A549 (cell line): Measurements from ENCODE around the gene CCDC40. TPM values are rescaled to one million over a fixed set of nuclear protein-coding genes. Genes with fewer than 3 reads are reported as not detected.

Experiments used
- ATAC-seq, 2 experiments: fragments of 200-7000 bp in 1 of 2; fragments of >200 bp in 1 of 2; cut with Nextera tagmentation in 1 of 2; cut with Tn5 transposase in 1 of 2; 3 replicates each; pipeline versions ENCODE4 v1.8.0 to v1.9.1; 2018 to 2020; ENCODE audit warnings: mild to moderate bottlenecking in 1 of 2, moderate library complexity in 1 of 2
- CTCF ChIA-PET: fragments of 300-600 bp; sonication (Branson Sonifier 250); formaldehyde crosslinking; extraction: SDS; loops from one replicate; lab custom pipeline; 2021; ENCODE audit warnings: antibody characterized with exemption, inconsistent platforms; lab: Yijun Ruan, JAX
- POLR2A ChIA-PET: fragments of 350-600 bp; formaldehyde crosslinking; extraction: SDS; loops from one replicate; lab custom pipeline; 2021; ENCODE audit warnings: antibody characterized with exemption, inconsistent platforms; lab: Yijun Ruan, JAX
- DNase-seq, 2 experiments: peaks; one replicate each; pipeline versions ENCODE4 v3.0.0 to v3.0.0-alpha.2; 2011 to 2016; ENCODE audit warnings: low read depth in 1 of 2, low spot score in 1 of 2
- FAIRE-seq: peaks from 2 replicates; lab custom pipeline; 2011; peaks lifted over from hg19 to GRCh38; lab: Jason Lieb, UNC
- H3K27ac ChIP-seq, 2 experiments: fragments of >200 bp; sonication (Bioruptor Twin); formaldehyde crosslinking; 3 replicates each; pipeline ENCODE4 v1.5.1; 2016 to 2017
- H3K4me1 ChIP-seq: fragments of >200 bp; sonication (Bioruptor Twin); formaldehyde crosslinking; 3 replicates; pipeline ENCODE4 v1.6.1; 2016
- H3K4me2 ChIP-seq: fragments of >200 bp; sonication (Bioruptor Twin); formaldehyde crosslinking; 3 replicates; pipeline ENCODE4 v1.6.1; 2016
- H3K4me3 ChIP-seq: fragments of >200 bp; sonication (Bioruptor Twin); formaldehyde crosslinking; 3 replicates; pipeline ENCODE4 v1.5.1; 2016
- H3K9me3 ChIP-seq: fragments of >200 bp; sonication (Bioruptor Twin); formaldehyde crosslinking; 3 replicates; pipeline ENCODE4 v1.6.1; 2016
- BCL3 ChIP-seq: fragments of >200 bp; sonication (Bioruptor Twin); formaldehyde crosslinking; IDR thresholded peaks from 3 replicates; pipeline ENCODE4 v1.6.1; 2016
- CBX2 ChIP-seq: fragments of 200-600 bp; sonication (generic); IDR thresholded peaks from 2 replicates; pipeline ENCODE4 v1.6.1; 2016; ENCODE audit warnings: low read depth, mild to moderate bottlenecking, borderline replicate concordance
- CHD2 ChIP-seq: fragments of 150-350 bp; IDR thresholded peaks from 2 replicates; pipeline ENCODE4 v1.6.1; 2014; ENCODE audit warnings: low read length; ENCODE audit not compliant: partially characterized antibody
- ELK1 ChIP-seq: fragments of 150-350 bp; IDR thresholded peaks from 2 replicates; pipeline ENCODE4 v1.6.1; 2014; ENCODE audit warnings: low read depth, mild to moderate bottlenecking, low read length
- FOSL2 ChIP-seq, 2 experiments: fragments of 450-650 bp in 1 of 2; fragments of >200 bp in 1 of 2; sonication (Bioruptor Twin) in 1 of 2; formaldehyde crosslinking; IDR thresholded peaks; 2 replicates each; pipeline versions ENCODE4 v1.5.0 to v1.6.1; 2016 to 2020; ENCODE audit warnings: mild to moderate bottlenecking in 1 of 2, moderate library complexity in 1 of 2
- GATA3 ChIP-seq: IDR thresholded peaks from 2 replicates; pipeline ENCODE4 v1.6.1; 2012; ENCODE audit warnings: borderline replicate concordance
- HOXB13 ChIP-seq: fragments of 250-450 bp; sonication (Bioruptor Pico); IDR thresholded peaks from 2 replicates; pipeline ENCODE4 v1.5.0; 2020; ENCODE audit warnings: low read depth, mild to moderate bottlenecking, moderate library complexity
- HOXB5 ChIP-seq: fragments of 250-450 bp; sonication (Bioruptor Pico); IDR thresholded peaks from 2 replicates; pipeline ENCODE4 v1.5.0; 2020; ENCODE audit warnings: mild to moderate bottlenecking, moderate library complexity
- KDM1A ChIP-seq: fragments of 200-600 bp; sonication (generic); IDR thresholded peaks from 2 replicates; pipeline ENCODE4 v1.6.1; 2016; ENCODE audit warnings: low read depth, mild to moderate bottlenecking
- KDM5A ChIP-seq: fragments of 200-600 bp; sonication (generic); IDR thresholded peaks from 2 replicates; pipeline ENCODE4 v1.6.1; 2016; ENCODE audit warnings: antibody characterized with exemption, mild to moderate bottlenecking
- MAX ChIP-seq: IDR thresholded peaks from 2 replicates; pipeline ENCODE4 v1.6.1; 2012
- MYC ChIP-seq: IDR thresholded peaks from 2 replicates; pipeline ENCODE4 v1.6.1; 2012; ENCODE audit warnings: mild to moderate bottlenecking, inconsistent platforms, low read length, improper control_type of control experiment, borderline replicate concordance
- NFE2L2 ChIP-seq: fragments of 150-350 bp; conservative IDR thresholded peaks from 2 replicates; pipeline ENCODE4 v1.6.1; 2014; ENCODE audit warnings: low read length
- POLR2AphosphoS2 ChIP-seq: conservative IDR thresholded peaks from 2 replicates; pipeline ENCODE4 v1.6.1; 2012; ENCODE audit warnings: low read length, improper control_type of control experiment, inconsistent platforms
- RARB ChIP-seq: fragments of 250-450 bp; sonication (Bioruptor Pico); IDR thresholded peaks from 2 replicates; pipeline ENCODE4 v1.8.0; 2021; ENCODE audit warnings: mild to moderate bottlenecking, moderate library complexity
- RFX5 ChIP-seq: fragments of 450-650 bp; IDR thresholded peaks from 2 replicates; pipeline ENCODE4 v1.7.1; 2014; ENCODE audit warnings: antibody characterized with exemption, mild to moderate bottlenecking, moderate library complexity
- SMC3 ChIP-seq: fragments of >200 bp; sonication (Bioruptor Twin); formaldehyde crosslinking; IDR thresholded peaks from 3 replicates; pipeline ENCODE4 v1.6.1; 2018; ENCODE audit warnings: inconsistent platforms
- SREBF2 ChIP-seq: fragments of 450-650 bp; IDR thresholded peaks from 2 replicates; pipeline ENCODE4 v1.6.1; 2014; ENCODE audit warnings: mild to moderate bottlenecking, moderate library complexity
- USF2 ChIP-seq: fragments of 450-650 bp; IDR thresholded peaks from 2 replicates; pipeline ENCODE4 v1.6.1; 2014; ENCODE audit warnings: antibody characterized with exemption
- ZFP36 ChIP-seq: fragments of 450-650 bp; IDR thresholded peaks from 2 replicates; pipeline ENCODE4 v1.6.1; 2014; ENCODE audit warnings: borderline replicate concordance; ENCODE audit not compliant: partially characterized antibody
- ZNF302 ChIP-seq: fragments of 250-450 bp; sonication (Bioruptor Pico); IDR thresholded peaks from 2 replicates; pipeline ENCODE4 v1.9.0; 2021; ENCODE audit warnings: inconsistent platforms, mild to moderate bottlenecking, moderate library complexity
- WGBS: methylation state at CpG from one replicate; pipeline ENCODE4 v1.1.6; 2017; ENCODE audit errors: missing lambda C conversion rate; 5-methylcytosine and 5-hydroxymethylcytosine counted together
- polyA plus RNA-seq, 4 experiments: library from polyadenylated mRNA; depleted of rRNA in 3 of 4; stranded (reverse); fragments of >200 nt; fragmentation: RNase III in 1 of 4; extraction: RNeasy Plus Mini Kit Qiagen cat#74134 plus additional on column Dnase treatment in 1 of 4; gene quantifications; 2 replicates in 3 of 4; 3 replicates in 1 of 4; pipeline ENCODE4 v1.2.3, GENCODE V29; 2011 to 2017

The CCDC40 gene
- polyA plus RNA-seq, 2 of the 4 experiments (the other 2 are of a cell fraction), result 5.9 to 11.3 TPM

- TF ChIP-seq POLR2AphosphoS2 (no peak), MYC (no peak), KDM1A (no peak), SMC3 (no peak), HOXB13 (CRISPR knock-in tag) (no peak), HOXB5 (CRISPR knock-in tag) (no peak), MAX (no peak), RARB (CRISPR knock-in tag) (no peak), CHD2 (no peak), KDM5A (no peak), BCL3 (no peak)
- TF ChIP-seq, all 56 proteins: peak for 0
- Histone ChIP-seq H3K27ac (no peak overlapping the region; a peak in 1 of 6 replicates), H3K4me1 (peaks cover 13% of the 10 kb centered on the region), H3K4me3 (no peak overlapping the region), H3K4me2 (no peak overlapping the region), H3K9me3 (no peaks in the 10 kb centered on the region)
- ChIA-PET POLR2A (interaction anchor here (0.6 kb wide), 1 partner anchor 30 kb away, joined by 6 read pairs; no protein-coding TSS in a partner anchor), CTCF (interaction anchor here (0.9 to 6.8 kb wide), 3 partner anchors 14 to 60 kb away, joined by 3 to 58 read pairs (median 13); partner anchors contain the start of gene GAA)
- ATAC-seq (no peak), FAIRE-seq (no peak), DNase-seq (no peak)
- 84% methylated on average over 23 of the region's 23 CpGs for WGBS
Measured at GRCh38 chr17:80068301-80069222, 32.1 kb downstream of the CCDC40 start.

- no peak overlapping the region for H3K27ac ChIP-seq
- ChIA-PET CTCF (interaction anchor here (6.8 kb wide), 1 partner anchor 12 kb away, joined by 58 read pairs; no protein-coding TSS in a partner anchor), POLR2A (no interaction called here)
- DNase-seq (no peak), FAIRE-seq (no peak), ATAC-seq (no peak; a peak in 1 of 6 replicates)
- H3K4me3 ChIP-seq, result no peak overlapping the region
- H3K4me2 ChIP-seq, result no peak overlapping the region
- no peaks in the 10 kb centered on the region for H3K4me1 ChIP-seq
- WGBS, result 89% methylated on average over 14 of the region's 15 CpGs
- no peak for TF ChIP-seq NFE2L2
- no peak for TF ChIP-seq SREBF2
- no peak for TF ChIP-seq CBX2
- H3K9me3 ChIP-seq, result no peaks in the 10 kb centered on the region
Measured at GRCh38 chr17:80070375-80071115, 34.1 kb downstream of the CCDC40 start.

DNA sequence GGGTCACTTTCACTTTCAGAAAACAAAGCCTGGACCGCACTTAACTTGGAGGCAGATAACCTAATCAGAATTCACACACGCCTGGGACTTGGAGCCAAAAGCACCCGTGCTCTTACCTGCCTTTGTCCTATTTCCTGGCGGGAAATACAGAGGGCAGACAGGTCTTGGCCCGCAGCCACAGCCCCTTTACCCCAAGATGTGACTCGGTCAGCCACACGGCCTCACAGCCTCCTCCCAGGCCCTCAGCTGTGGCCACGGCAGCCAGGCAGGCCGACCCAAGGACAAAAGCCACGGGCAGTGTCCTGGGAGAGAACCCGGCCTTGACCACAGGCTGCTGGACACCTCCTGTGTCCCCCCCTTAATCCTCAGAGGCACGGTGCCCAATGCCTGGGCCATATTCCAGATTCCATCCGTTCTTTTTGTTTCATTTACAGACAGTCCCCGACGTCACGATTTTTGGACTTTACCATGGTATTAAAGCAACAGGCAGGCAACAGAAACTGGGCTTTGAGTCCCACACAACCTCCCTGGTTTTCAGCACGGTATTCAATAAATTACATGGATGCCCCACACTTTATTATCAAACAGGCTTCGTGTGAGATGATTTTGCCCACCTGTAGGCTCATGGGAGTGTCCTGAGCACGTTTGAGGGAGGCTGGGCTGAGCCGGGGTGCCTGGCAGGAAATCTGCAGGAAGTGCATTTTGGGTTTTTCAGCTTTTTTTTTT lies 34.8 kb downstream of the CCDC40 start:
- FAIRE-seq, result no peak

More for the DNA sequence above, 34.8 kb downstream of the CCDC40 start:
- no peak overlapping the region for H3K4me3 ChIP-seq
- no peaks in the 10 kb centered on the region for H3K9me3 ChIP-seq
- no peak overlapping the region for H3K4me2 ChIP-seq
- no peak overlapping the region for H3K27ac ChIP-seq
- no peaks in the 10 kb centered on the region for H3K4me1 ChIP-seq
- WGBS, result 77% methylated on average over 20 of the region's 20 CpGs
- ChIA-PET POLR2A (no interaction called here), CTCF (interaction anchor here (1.7 to 6.8 kb wide), 3 partner anchors 11 to 63 kb away, joined by 5 to 58 read pairs (median 12); partner anchors contain the start of gene GAA)
- ATAC-seq, result peak in 1 of 2 experiments; percentile 19; a peak in 1 of 6 replicates
- no peak for DNase-seq
- TF ChIP-seq ZFP36 (no peak), BCL3 (no peak), USF2 (no peak), FOSL2 (IDR thresholded peaks at IDR 0.05) (no peak), FOSL2 (CRISPR knock-in tag; IDR thresholded peaks at IDR 0.05) (no peak), SREBF2 (no peak), ZNF302 (CRISPR knock-in tag) (no peak), CBX2 (no peak), RFX5 (no peak), GATA3 (no peak), ELK1 (no peak)
- TF ChIP-seq, all 56 proteins: peak for 0
